ENCODE results near the gene CABYR. TPM values are rescaled to one million over a fixed set of nuclear protein-coding genes. Genes with fewer than 3 reads are reported as not detected.

The CABYR gene
- polyA plus RNA-seq, 1 donor (not counting 4 experiments of a cell fraction or from before 2014, with no cell fraction given): 7.7 TPM

DNA sequence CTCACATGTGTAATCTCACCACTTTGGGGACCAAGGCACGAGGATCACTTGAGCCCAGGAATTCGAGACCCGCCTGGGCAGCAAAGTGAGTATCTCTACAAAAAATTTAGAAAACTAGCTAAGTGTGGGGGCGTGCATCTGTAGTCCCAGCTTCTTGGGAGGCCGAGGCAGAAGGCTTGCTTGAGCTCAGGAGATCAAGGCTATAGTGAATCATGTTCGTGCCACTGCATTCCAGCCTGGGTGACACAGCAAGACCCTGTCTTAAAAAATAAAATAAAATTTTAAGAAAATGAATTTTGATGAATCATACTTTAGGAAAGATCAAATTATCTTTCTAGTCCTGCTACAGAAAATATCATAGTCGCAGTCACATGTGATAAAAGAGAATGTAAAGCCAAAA, 46.9 kb downstream of the CABYR start:
- Histone ChIP-seq H3K9me3 (ENCODE audit: control insufficient read depth, low read depth, low read length) (no peaks in the 10 kb centered on the region), H3K4me2 (ENCODE audit: control insufficient read depth, extremely low read depth, insufficient read depth, low read depth, low read length) (no peak overlapping the region), H3K4me1 (ENCODE audit: control insufficient read depth, extremely low read depth, insufficient read depth, low read length) (peaks cover 22% of the 10 kb centered on the region), H3K27me3 (ENCODE audit: control insufficient read depth, extremely low read depth, insufficient read depth, low read length) (no peaks in the 10 kb centered on the region), H4K20me1 (ENCODE audit: control insufficient read depth, extremely low read depth, insufficient read depth, low read length) (no peaks in the 10 kb centered on the region), H3K36me3 (ENCODE audit: control insufficient read depth in 2 of 2, extremely low read depth in 1 of 2, insufficient read depth in 2 of 2, low read length in 2 of 2) (no peaks in the 10 kb centered on the region), H3K79me2 (ENCODE audit: control insufficient read depth, insufficient read depth, low read length) (no peaks in the 10 kb centered on the region), H3K9me1 (ENCODE audit: control insufficient read depth, extremely low read depth, insufficient read depth, low read length) (no peaks in the 10 kb centered on the region), H3K4me3 (ENCODE audit: control insufficient read depth in 2 of 3, extremely low read depth in 1 of 3, insufficient read depth in 2 of 3, low read depth in 1 of 3, low read length in 3 of 3) (no peak overlapping the region), H3K27ac (ENCODE audit: control insufficient read depth, insufficient read depth, low read length) (no peak overlapping the region), H3K9ac (ENCODE audit: control insufficient read depth, extremely low read depth, insufficient read depth, low read length) (no peak overlapping the region), H2AFZ (ENCODE audit: control insufficient read depth, low read length) (no peak overlapping the region)
- TF ChIP-seq, protein P1, sequence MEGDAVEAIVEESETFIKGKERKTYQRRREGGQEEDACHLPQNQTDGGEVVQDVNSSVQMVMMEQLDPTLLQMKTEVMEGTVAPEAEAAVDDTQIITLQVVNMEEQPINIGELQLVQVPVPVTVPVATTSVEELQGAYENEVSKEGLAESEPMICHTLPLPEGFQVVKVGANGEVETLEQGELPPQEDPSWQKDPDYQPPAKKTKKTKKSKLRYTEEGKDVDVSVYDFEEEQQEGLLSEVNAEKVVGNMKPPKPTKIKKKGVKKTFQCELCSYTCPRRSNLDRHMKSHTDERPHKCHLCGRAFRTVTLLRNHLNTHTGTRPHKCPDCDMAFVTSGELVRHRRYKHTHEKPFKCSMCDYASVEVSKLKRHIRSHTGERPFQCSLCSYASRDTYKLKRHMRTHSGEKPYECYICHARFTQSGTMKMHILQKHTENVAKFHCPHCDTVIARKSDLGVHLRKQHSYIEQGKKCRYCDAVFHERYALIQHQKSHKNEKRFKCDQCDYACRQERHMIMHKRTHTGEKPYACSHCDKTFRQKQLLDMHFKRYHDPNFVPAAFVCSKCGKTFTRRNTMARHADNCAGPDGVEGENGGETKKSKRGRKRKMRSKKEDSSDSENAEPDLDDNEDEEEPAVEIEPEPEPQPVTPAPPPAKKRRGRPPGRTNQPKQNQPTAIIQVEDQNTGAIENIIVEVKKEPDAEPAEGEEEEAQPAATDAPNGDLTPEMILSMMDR (optimal IDR thresholded peaks at IDR 0.05 in 1 of 3, IDR thresholded peaks at IDR 0.05 in 1 of 3, conservative IDR thresholded peaks at IDR 0.05 in 1 of 3; ENCODE audit: extremely low read depth in 1 of 3, insufficient read depth in 2 of 3, low read length in 3 of 3): no peak
- TF ChIP-seq EZH2 (IDR thresholded peaks at IDR 0.05; ENCODE audit: low read length): no peak
- no peak for FAIRE-seq
- no peak for DNase-seq (ENCODE audit: low read depth, low spot score)
- dilution Hi-C loops (cut with MboI; ENCODE audit: extremely low pct_ligation_motif_present, low sequenced_read_pairs): no loop called here

DNA sequence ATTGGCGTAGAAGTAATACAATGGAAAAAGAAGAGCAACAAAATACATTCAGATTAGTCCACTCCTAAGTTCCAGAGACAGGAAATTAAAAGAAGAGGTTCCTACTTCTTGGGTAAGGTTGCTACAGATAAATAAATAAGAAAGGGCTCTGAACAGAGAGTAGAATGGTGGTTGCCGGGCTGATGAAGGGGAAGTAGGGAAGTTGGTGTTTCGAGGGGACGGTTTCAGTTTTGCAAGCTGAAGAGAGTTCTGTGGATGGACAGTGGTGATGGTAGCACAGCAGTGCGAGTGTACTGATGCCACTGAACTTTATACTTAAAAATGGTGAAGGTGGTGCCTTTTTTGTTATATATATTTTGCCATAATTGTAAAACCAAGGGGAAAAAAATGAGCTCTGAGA, 48.2 kb downstream of the CABYR start:
- no peak for FAIRE-seq
- H3K79me2 ChIP-seq (ENCODE audit: control insufficient read depth, insufficient read depth, low read length): no peaks in the 10 kb centered on the region
- no peaks in the 10 kb centered on the region for H3K36me3 ChIP-seq (ENCODE audit: control insufficient read depth in 2 of 2, extremely low read depth in 1 of 2, insufficient read depth in 2 of 2, low read length in 2 of 2)
- TF ChIP-seq, protein P1 (optimal IDR thresholded peaks at IDR 0.05 in 1 of 3, IDR thresholded peaks at IDR 0.05 in 1 of 3, conservative IDR thresholded peaks at IDR 0.05 in 1 of 3; ENCODE audit: extremely low read depth in 1 of 3, insufficient read depth in 2 of 3, low read length in 3 of 3): no peak
- no peak for TF ChIP-seq EZH2 (IDR thresholded peaks at IDR 0.05; ENCODE audit: low read length)
- no peak overlapping the region for H3K27ac ChIP-seq (ENCODE audit: control insufficient read depth, insufficient read depth, low read length)
- no peak overlapping the region for H2AFZ ChIP-seq (ENCODE audit: control insufficient read depth, low read length)
- no peaks in the 10 kb centered on the region for H3K27me3 ChIP-seq (ENCODE audit: control insufficient read depth, extremely low read depth, insufficient read depth, low read length)
- H3K4me3 ChIP-seq (ENCODE audit: control insufficient read depth in 2 of 3, extremely low read depth in 1 of 3, insufficient read depth in 2 of 3, low read depth in 1 of 3, low read length in 3 of 3): no peak overlapping the region
- H3K4me1 ChIP-seq (ENCODE audit: control insufficient read depth, extremely low read depth, insufficient read depth, low read length): peaks cover 19% of the 10 kb centered on the region
- no peaks in the 10 kb centered on the region for H3K9me3 ChIP-seq (ENCODE audit: control insufficient read depth, low read depth, low read length)
- no peaks in the 10 kb centered on the region for H4K20me1 ChIP-seq (ENCODE audit: control insufficient read depth, extremely low read depth, insufficient read depth, low read length)
- H3K9me1 ChIP-seq (ENCODE audit: control insufficient read depth, extremely low read depth, insufficient read depth, low read length): no peaks in the 10 kb centered on the region
- no peak overlapping the region for H3K9ac ChIP-seq (ENCODE audit: control insufficient read depth, extremely low read depth, insufficient read depth, low read length)
- no peak for DNase-seq (ENCODE audit: low read depth, low spot score)
- dilution Hi-C loops (cut with MboI; ENCODE audit: extremely low pct_ligation_motif_present, low sequenced_read_pairs): no loop called here
- H3K4me2 ChIP-seq (ENCODE audit: control insufficient read depth, extremely low read depth, insufficient read depth, low read depth, low read length): no peak overlapping the region

All from keratinocyte (primary cell).